OCI-LY1 (cell line): Measurements from ENCODE around the gene LIPH.

Experiments used
- H2AFZ ChIP-seq: fragments of 200-600 bp; sonication (generic), shearing (Covaris generic); 2 replicates; pipeline ENCODE4 v1.6.0; 2014; ENCODE audit warnings: antibody characterized with exemption, mild to moderate bottlenecking, low read length
- H3F3A ChIP-seq: fragments of 200-600 bp; sonication (generic), shearing (Covaris generic); 2 replicates; pipeline ENCODE4 v1.6.0; 2014; ENCODE audit warnings: mild to moderate bottlenecking, antibody characterized with exemption, low read length, moderate library complexity; ENCODE audit not compliant: insufficient read depth
- H3K27ac ChIP-seq: fragments of 200-600 bp; sonication (generic); 2 replicates; pipeline ENCODE4 v1.5.1; 2014; ENCODE audit warnings: low read length, mixed run types, mild to moderate bottlenecking, low read depth; ENCODE audit not compliant: poor library complexity, severe bottlenecking
- H3K27me3 ChIP-seq: fragments of 200-600 bp; sonication (generic); 2 replicates; pipeline ENCODE4 v1.6.0; 2014; ENCODE audit warnings: antibody characterized with exemption, mild to moderate bottlenecking, low read length, moderate library complexity; ENCODE audit not compliant: insufficient read depth
- H3K36me3 ChIP-seq: fragments of 200-600 bp; sonication (generic); 2 replicates; pipeline ENCODE4 v1.6.1; 2014; ENCODE audit warnings: mild to moderate bottlenecking, antibody characterized with exemption, low read length, moderate library complexity, mixed read lengths; ENCODE audit not compliant: insufficient read depth
- H3K4me1 ChIP-seq: fragments of 200-600 bp; sonication (generic); 2 replicates; pipeline ENCODE4 v1.5.1; 2014; ENCODE audit warnings: mild to moderate bottlenecking, low read length, moderate library complexity; ENCODE audit not compliant: insufficient read depth, severe bottlenecking
- H3K4me2 ChIP-seq: fragments of 200-600 bp; sonication (generic), shearing (Covaris generic); 2 replicates; pipeline ENCODE4 v1.6.1; 2014; ENCODE audit warnings: low read length
- H3K4me3 ChIP-seq: fragments of 200-600 bp; sonication (generic); 2 replicates; pipeline ENCODE4 v1.5.1; 2014; ENCODE audit warnings: low read length, low read depth, mild to moderate bottlenecking, mixed read lengths; ENCODE audit not compliant: poor library complexity, severe bottlenecking
- H3K79me2 ChIP-seq: fragments of 200-600 bp; shearing (Covaris generic); 2 replicates; pipeline ENCODE4 v1.6.1; 2016; ENCODE audit warnings: mixed run types, low read length, mixed read lengths; ENCODE audit not compliant: insufficient read depth
- H3K9ac ChIP-seq: fragments of 200-600 bp; sonication (generic), shearing (Covaris generic); 2 replicates; pipeline ENCODE4 v1.6.1; 2014; ENCODE audit warnings: mild to moderate bottlenecking, low read length, mixed read lengths
- H3K9me2 ChIP-seq: fragments of 200-600 bp; sonication (generic), shearing (Covaris generic); 2 replicates; pipeline ENCODE4 v1.6.1; 2014; ENCODE audit warnings: low read depth, mild to moderate bottlenecking, low read length, mixed read lengths
- H3K9me3 ChIP-seq: fragments of 200-600 bp; shearing (Covaris generic); 2 replicates; pipeline ENCODE4 v1.6.1; 2014; ENCODE audit warnings: low read length, mixed read lengths
- H4K20me1 ChIP-seq: fragments of 200-600 bp; sonication (generic), shearing (Covaris generic); 2 replicates; pipeline ENCODE4 v1.6.0; 2016; ENCODE audit warnings: mild to moderate bottlenecking, low read length; ENCODE audit not compliant: insufficient read depth
- CTCF ChIP-seq: fragments of 200-600 bp; sonication (generic), shearing (Covaris generic); IDR thresholded peaks from 2 replicates; pipeline ENCODE4 v1.5.1; 2017; ENCODE audit warnings: mild to moderate bottlenecking, antibody characterized with exemption, low read length, moderate library complexity, mixed read lengths
- EZH2 ChIP-seq: fragments of 200-600 bp; sonication (generic), shearing (Covaris generic); IDR thresholded peaks from 2 replicates; pipeline ENCODE4 v1.8.0; 2017; ENCODE audit warnings: borderline replicate concordance, mixed run types, mild to moderate bottlenecking, antibody characterized with exemption, low read length, moderate library complexity, mixed read lengths

LIPH gene

GRCh38 chr3:185552358-185552877, at the start of gene LIPH:
TSS of gene LIPH (minus strand) at chr3:185552588. CDS start at chr3:185552471, 117 bp downstream.
- no peak within 1 kb of the TSS for H3K4me3 ChIP-seq
- no peak within 1 kb of the TSS for H3K27ac ChIP-seq
- H3K4me1 ChIP-seq, result no peaks in the 10 kb centered on the region
- H4K20me1 ChIP-seq, result no peaks in the 10 kb centered on the region
- TF ChIP-seq CTCF (no peak), EZH2 (no peak)
- no peaks in the 10 kb centered on the region for H3K36me3 ChIP-seq
- H3K27me3 ChIP-seq, result no peaks in the 10 kb centered on the region
- H2AFZ ChIP-seq, result no peak within 1 kb of the TSS
- H3F3A ChIP-seq, result no peaks in the 10 kb centered on the region
- H3K9me3 ChIP-seq, result no peaks in the 10 kb centered on the region
- H3K79me2 ChIP-seq, result no peaks in the 10 kb centered on the region
- no peak within 1 kb of the TSS for H3K4me2 ChIP-seq
- H3K9ac ChIP-seq, result no peak within 1 kb of the TSS
- no peaks in the 10 kb centered on the region for H3K9me2 ChIP-seq

GRCh38 chr3:185595526-185595925, 43.1 kb upstream of the LIPH start:
- no peak overlapping the region for H3K9ac ChIP-seq
- no peak overlapping the region for H2AFZ ChIP-seq
- no peak overlapping the region for H3K27ac ChIP-seq
- H3K79me2 ChIP-seq, result no peaks in the 10 kb centered on the region
- no peak for TF ChIP-seq EZH2
- TF ChIP-seq CTCF, result no peak
- H3K4me2 ChIP-seq, result no peak overlapping the region
- no peaks in the 10 kb centered on the region for H3F3A ChIP-seq
- H3K36me3 ChIP-seq, result peaks cover 57% of the 10 kb centered on the region
- H3K9me3 ChIP-seq, result no peaks in the 10 kb centered on the region
- H3K4me1 ChIP-seq, result peaks cover 9% of the 10 kb centered on the region
- H3K4me3 ChIP-seq, result no peak overlapping the region
- 0 out of 2 replicates have a peak, but pooled peaks cover 2% of the 10 kb centered on the region for H4K20me1 ChIP-seq
- H3K27me3 ChIP-seq, result no peaks in the 10 kb centered on the region
- no peaks in the 10 kb centered on the region for H3K9me2 ChIP-seq

GRCh38 chr3:185594073-185594472, 41.7 kb upstream of the LIPH start:
- no peak overlapping the region for H3K4me3 ChIP-seq
- H2AFZ ChIP-seq, result no peak overlapping the region
- TF ChIP-seq CTCF (no peak), EZH2 (no peak)
- no peak overlapping the region for H3K4me2 ChIP-seq
- no peaks in the 10 kb centered on the region for H3K9me3 ChIP-seq
- H3K9me2 ChIP-seq, result no peaks in the 10 kb centered on the region
- 0 out of 2 replicates have a peak, but pooled peaks cover 2% of the 10 kb centered on the region for H4K20me1 ChIP-seq
- H3K4me1 ChIP-seq, result peaks cover 10% of the 10 kb centered on the region
- no peaks in the 10 kb centered on the region for H3F3A ChIP-seq
- no peaks in the 10 kb centered on the region for H3K27me3 ChIP-seq
- no peak overlapping the region for H3K9ac ChIP-seq
- peaks cover 8% of the 10 kb centered on the region; the same call in 1 of the 2 replicates for H3K79me2 ChIP-seq
- peaks cover 48% of the 10 kb centered on the region; the same call in 1 of the 2 replicates for H3K36me3 ChIP-seq
- H3K27ac ChIP-seq, result no peak overlapping the region
